Endothelial cell of hepatic sinusoid (primary cell): Measurements from ENCODE around the gene THSD8.

ENCODE experiments used
- in situ Hi-C: cut with HindIII; loops from 2 replicates; pipeline ENCODE4 v1.10.0; 2017; ENCODE audit warnings: low sequenced_read_pairs

The THSD8 gene

GRCh38 chr19:12801466-12802266 is at the start of gene THSD8, which contains the start of gene PRDX2:
Gene THSD8, plus strand, starts transcription at chr19:12802069. Its CDS starts 3 bp downstream, at chr19:12802072.
Gene PRDX2, minus strand, starts transcription at chr19:12801800. Its CDS starts 539 bp downstream, at chr19:12801261.
- in situ Hi-C loops: loop anchor here (10.0 kb wide), 1 partner anchor 97 kb away; no protein-coding TSS in a partner anchor

GRCh38 chr19:12754465-12755196 is 47.2 kb upstream of the THSD8 start:
- in situ Hi-C loops: loop anchor here (5.0 kb wide), 1 partner anchor 52 kb away; no protein-coding TSS in a partner anchor

GRCh38 chr19:12756150-12756883 is 45.6 kb upstream of the THSD8 start:
- in situ Hi-C loops: no loop called here

- in situ Hi-C loops: no loop called here
These were observed 44.2 kb upstream of the THSD8 start for GRCh38 chr19:12757544-12758274.

GRCh38 chr19:12759686-12760085 is 42.2 kb upstream of the THSD8 start:
- in situ Hi-C loops: no loop called here

GRCh38 chr19:12763100-12763499 is 38.8 kb upstream of the THSD8 start:
- in situ Hi-C loops: no loop called here

- in situ Hi-C loops: loop anchor here (5.0 kb wide), 2 partner anchors 53 to 83 kb away; no protein-coding TSS in a partner anchor
These were observed 37.2 kb upstream of the THSD8 start for GRCh38 chr19:12764698-12765097.

- in situ Hi-C loops: loop anchor here (5.0 kb wide), 2 partner anchors 51 to 81 kb away; no protein-coding TSS in a partner anchor
These were observed 35.8 kb upstream of the THSD8 start for GRCh38 chr19:12766051-12766521.

- in situ Hi-C loops: loop anchor here (5.0 kb wide), 2 partner anchors 50 to 80 kb away; no protein-coding TSS in a partner anchor
These were observed 34.7 kb upstream of the THSD8 start for GRCh38 chr19:12767150-12767549.

- in situ Hi-C loops: loop anchor here (5.0 kb wide), 2 partner anchors 50 to 80 kb away; no protein-coding TSS in a partner anchor
These were observed 34.2 kb upstream of the THSD8 start for GRCh38 chr19:12767666-12768065.

GRCh38 chr19:12769689-12770088 is 32.2 kb upstream of the THSD8 start:
- in situ Hi-C loops: loop anchor here (5.0 kb wide), 2 partner anchors 48 to 78 kb away; no protein-coding TSS in a partner anchor

- in situ Hi-C loops: no loop called here
These were observed 30.9 kb upstream of the THSD8 start for GRCh38 chr19:12770922-12771321.

GRCh38 chr19:12772323-12772722 is 29.5 kb upstream of the THSD8 start:
- in situ Hi-C loops: no loop called here

- in situ Hi-C loops: no loop called here
These were observed 28.3 kb upstream of the THSD8 start for GRCh38 chr19:12773571-12773970.

- in situ Hi-C loops: no loop called here
These were observed 27.0 kb upstream of the THSD8 start, which contains the start of gene HOOK2 for GRCh38 chr19:12774588-12775555. Gene HOOK2, minus strand, starts transcription at chr19:12775552. Its CDS starts 103 bp downstream, at chr19:12775449.

- in situ Hi-C loops: no loop called here
These were observed 24.5 kb upstream of the THSD8 start for GRCh38 chr19:12777217-12778016.

GRCh38 chr19:12778017-12778904 is 23.6 kb upstream of the THSD8 start:
- in situ Hi-C loops: no loop called here
